Iris pigment epithelial cell (primary cell): Measurements from ENCODE around the gene CDA.

ENCODE experiments used
- DNase-seq: peaks from one replicate; pipeline ENCODE4 v3.0.0-alpha.2; 2011; ENCODE audit warnings: low read depth

Gene CDA

DNA sequence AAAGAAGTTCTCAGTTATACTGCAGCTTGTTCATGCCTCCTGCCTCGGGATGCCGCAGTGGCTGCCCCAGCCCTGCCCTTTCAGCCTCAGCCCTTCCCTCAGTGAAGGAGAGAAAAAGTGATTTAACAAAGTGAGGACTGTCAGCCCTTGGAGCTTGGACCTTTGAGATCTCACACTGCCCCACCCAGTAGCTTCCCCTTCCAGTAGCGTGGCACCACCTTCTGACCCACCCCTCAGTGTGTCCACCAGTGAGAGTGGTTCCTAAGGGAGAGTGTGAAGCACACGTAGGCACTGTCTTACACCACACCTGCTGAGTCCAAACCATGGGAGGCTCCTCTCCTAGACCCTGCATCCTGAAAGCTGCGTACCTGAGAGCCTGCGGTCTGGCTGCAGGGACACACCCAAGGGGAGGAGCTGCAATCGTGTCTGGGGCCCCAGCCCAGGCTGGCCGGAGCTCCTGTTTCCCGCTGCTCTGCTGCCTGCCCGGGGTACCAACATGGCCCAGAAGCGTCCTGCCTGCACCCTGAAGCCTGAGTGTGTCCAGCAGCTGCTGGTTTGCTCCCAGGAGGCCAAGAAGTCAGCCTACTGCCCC is at the start of gene CDA:
CDA (plus strand) TSS at position 464 of the 592 bp plus-strand sequence; CDS start at position 497, 33 bp downstream.
- no peak for DNase-seq

DNA sequence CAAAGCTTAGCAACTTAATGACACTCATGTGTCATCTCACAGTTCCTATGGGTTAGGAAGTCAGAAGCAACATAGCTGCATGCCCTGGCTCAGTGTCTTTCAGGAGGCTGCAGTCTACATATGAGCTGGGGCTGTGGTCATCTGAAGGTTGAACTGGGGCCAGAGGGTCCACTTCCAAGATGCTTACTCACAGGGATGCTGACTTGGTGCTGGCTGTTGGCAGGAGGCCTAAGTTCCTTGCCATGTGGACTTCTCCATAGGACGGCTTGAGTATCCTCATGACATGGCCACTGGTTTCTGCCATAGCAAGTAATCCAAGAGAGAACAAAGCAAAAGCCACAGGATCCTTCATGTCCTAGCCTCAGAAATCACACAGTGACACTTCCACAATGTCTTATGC is 48.6 kb upstream of the CDA start:
- peak; percentile 27 for DNase-seq

DNA sequence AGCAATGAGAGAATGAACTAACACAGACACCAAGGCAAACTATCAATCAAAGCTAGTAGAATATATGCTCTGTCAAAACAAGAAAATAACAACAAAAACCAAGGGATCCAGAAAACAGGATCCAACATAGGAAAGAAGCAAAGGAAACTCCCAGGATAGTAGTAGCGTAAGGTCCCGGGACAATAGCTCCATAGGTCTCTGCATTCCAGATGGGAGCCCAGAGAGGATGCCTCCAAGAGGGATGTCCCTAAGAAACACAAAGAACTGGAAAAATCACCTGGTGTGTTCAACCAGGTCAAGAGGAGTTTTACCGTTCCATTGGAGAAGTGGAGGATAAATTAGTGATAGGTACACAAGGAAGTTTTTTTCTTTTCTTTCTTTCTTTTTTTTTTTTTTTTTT is 42.3 kb upstream of the CDA start:
- no peak for DNase-seq

DNA sequence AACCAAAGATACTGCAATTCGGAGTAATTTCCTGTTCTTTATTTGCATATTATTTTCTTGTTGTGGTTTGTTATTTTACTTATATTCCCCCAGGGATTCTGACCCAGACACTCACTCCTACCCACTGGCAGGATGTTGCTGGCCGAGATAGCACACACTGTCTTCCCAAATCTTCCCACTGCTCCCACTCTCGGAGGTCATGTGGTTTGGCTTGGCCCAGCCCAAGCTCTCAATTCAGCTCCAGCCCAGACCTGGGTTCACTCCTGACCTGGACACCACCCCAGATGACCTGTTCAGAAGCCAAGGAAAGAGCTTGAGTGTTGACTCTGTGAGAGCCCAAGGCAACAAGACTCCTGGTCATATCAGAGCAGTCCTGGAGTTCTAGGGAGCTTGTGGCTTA is 37.7 kb upstream of the CDA start:
- no peak for DNase-seq

DNA sequence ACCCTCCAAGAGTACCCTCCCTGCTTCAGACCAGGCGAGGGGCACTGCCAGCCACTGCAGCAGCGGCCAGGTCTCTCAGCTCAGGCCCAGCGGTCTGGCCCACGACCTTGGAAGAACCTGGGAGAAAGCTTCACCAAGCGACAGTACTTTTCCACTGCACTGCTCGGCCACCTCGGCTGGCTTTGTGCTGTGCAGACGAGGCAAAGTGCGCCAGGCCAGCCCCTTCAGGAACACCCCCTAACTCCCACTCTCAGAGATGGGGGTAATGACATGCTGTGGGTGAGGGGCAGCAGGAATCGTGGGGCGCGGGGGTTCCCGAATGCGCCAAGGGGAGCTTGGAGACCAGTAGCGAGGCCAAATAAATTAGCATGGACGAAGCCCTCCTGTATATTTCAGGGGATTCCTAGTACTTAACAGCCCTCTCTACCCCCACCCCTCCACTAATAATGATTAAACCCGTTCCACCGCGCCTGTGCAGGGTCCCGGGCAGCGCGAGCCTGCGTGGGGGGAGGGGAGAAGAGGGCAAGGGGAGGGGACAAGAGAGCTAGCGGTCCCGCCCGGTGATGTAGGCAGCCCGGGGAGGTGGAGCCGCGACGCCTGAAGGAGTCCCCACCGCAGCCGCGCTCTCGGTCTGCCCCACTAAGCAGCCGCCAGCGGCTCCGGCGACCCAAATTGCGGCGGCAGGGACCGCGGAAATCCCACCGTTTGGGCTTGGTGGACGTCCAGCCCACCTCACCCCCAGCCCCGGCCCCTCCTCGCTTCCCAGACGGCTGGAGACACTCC is 36.8 kb upstream of the CDA start, which contains the start of gene FAM43B:
FAM43B (plus strand) TSS at position 629 of the 783 bp plus-strand sequence. CDS start 401 bp downstream, outside the sequence.
- DNase-seq: peak; percentile 17

DNA sequence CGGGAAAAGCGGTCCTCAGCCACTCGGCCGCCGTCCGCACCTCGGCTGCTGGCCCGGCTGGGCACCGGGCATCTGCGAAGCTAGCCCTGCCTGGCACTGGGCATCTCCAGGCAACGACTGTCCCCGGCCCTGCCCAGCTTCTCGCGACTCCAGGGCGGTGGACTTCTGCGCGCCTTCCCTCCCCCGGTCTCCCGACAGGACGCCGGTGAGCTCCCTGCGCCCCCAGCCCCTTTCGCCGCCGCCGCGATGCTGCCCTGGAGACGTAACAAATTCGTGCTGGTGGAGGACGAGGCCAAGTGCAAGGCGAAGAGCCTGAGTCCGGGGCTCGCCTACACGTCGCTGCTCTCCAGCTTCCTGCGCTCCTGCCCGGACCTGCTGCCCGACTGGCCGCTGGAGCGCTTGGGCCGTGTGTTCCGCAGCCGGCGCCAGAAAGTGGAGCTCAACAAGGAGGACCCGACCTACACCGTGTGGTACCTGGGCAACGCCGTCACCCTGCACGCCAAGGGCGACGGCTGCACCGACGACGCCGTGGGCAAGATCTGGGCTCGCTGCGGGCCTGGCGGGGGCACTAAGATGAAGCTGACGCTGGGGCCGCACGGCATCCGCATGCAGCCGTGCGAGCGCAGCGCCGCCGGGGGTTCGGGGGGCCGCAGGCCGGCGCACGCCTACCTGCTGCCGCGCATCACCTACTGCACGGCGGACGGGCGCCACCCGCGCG is 36.0 kb upstream of the CDA start:
- DNase-seq: peak; percentile 49

DNA sequence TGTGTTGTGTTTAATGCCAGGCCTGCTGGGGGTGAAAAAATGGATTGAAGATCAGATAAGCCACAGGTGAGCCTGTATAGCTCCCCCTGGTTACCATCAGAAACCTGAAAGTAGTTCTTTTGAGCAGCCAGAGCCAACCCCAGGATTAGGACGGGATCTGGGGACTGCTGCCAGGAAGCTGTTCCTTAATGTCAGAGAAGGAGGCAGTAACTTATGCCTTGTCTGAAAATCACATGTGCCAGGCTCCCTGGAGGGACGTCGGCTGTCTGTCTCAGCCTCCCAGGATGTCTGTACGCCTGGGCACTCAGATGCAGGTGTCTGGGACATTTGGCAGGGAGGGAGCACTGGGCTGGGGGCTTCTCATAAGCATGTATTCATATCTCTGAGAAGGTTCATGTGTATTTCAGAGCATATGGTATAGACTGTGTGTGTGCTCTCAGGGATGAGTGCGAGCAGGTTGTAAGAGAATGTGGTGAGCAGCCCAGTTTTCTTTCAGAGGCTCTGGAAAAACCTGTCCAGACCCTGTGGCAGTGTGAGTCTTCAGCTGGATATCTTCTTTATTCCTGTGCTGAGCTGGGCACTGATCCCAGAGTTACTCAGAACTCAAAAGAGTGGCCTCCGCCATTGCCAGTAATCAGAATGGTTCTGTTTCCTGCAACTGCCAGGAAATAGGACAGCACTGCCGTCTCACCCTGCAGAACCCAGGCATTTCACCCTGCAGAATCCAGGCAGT is 33.7 kb upstream of the CDA start:
- DNase-seq: no peak

DNA sequence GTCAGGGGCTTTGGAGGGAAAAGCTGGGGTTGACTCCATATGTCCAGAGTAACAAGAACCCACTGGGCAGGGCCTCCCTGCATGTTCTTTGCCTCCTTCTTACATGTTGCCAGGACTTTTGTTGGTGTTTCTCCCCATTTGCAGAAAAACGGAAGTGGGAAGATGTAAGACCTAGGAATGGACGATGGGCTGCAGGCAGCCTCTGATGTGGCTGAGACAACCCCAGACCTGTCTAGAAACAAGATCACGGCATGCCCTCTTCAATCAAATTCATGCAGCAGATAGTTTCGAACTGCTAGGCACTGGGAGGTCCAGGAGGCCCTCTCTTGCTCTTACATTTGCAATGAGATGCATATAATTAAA is 33.2 kb upstream of the CDA start:
- DNase-seq: no peak

DNA sequence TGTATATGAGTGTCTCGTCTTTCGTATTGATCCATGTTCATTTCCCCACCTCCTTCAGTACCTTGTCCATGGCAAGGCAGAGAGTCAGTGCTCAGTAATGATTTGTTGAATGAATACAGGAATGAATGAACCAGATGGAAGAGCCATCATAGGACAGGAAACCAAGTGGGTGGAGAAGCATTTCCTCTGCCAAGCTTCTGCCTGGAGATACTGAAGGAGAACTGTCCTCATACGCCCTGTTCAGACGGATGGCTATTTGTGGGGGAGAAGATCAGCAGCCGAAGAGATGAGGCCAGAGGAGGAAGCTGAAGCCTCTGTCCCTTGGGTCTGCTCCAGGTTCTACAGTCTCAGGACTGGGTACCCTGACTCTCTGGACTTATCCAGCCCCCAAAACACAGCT is 30.7 kb upstream of the CDA start:
- no peak for DNase-seq

DNA sequence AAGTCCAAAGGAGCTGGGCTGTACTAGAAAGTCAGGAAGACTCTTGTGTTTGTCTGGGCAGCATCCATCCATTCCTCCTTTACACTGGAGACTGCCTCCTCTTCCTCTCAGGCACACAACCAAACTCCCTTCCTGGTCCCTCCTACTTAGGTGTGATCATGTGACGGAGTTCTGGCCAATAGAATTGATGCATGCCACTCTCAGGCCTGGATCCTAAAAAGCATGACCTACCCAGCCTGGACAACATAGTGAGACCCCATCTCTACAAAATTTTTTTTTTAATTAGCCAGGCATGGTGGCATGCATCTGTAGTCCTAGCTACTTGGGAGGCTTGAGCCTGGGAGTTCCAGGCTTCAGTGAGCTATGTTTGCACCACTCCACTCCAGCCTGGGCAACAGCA is 27.9 kb upstream of the CDA start:
- DNase-seq: no peak

DNA sequence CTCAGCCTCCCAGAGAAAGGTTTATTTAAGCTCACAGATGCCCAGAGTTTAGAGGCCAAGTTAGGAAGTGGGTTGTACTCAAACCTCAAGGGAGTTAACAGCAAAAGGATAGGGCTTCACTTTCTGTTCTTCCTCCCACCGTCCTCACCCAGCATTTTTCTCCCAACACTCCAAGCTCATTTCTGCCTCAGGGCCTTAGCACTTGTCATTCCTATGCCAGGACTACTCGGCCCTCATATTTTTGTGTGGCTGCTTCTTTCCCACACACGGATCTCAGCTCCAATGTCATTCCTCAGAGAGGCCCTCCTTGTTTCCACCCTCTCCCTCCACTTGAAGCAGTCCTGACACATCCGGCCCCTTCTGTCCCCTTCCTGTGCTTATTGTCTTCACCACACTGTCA is 23.7 kb upstream of the CDA start:
- no peak for DNase-seq

DNA sequence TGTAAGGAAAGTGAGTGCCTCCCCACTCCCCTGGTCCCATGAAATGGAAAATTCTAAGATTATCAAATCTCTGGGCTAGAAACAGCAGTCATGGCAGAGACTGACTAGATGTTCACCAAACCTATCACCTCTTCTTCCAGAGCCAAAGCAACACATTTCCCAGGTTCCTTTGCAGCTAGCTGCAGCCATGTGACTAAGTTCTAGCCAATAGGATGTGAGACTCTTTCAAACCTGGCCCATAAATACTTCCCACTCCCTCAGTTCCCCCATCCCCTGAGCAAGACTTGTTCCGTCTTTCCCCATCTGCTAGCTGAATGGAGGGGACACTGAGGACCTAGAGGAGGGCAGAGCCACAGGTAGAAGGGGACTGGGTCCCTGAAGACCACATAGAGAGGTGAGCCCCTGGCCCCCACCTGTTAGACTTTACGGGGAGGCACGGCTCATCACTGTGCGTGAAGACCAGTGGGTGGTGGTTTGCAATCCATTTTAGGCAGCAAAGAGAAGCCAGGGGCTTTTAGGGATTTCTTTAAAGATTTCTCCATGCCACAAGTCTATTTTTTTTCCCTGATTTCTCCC is 19.3 kb upstream of the CDA start:
- no peak for DNase-seq

DNA sequence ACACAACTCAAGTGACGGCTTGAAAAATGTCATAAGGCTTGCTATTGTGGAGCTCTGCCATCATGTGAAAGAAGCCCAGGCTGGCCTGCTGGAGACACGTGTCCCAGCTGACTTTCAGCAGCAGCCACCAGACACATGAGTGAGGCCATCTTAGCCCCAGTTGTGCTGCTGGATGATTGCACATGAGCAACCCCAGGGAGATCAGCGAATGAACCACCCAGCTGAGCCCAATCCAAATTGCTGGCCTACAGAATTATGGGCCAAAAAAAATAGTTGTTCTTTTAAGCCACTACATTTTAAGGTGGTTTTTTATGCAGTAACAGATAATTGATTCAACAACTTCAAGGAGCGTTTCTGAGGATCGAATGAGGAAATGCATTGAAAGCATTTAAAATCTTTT is 17.5 kb upstream of the CDA start:
- DNase-seq: no peak

DNA sequence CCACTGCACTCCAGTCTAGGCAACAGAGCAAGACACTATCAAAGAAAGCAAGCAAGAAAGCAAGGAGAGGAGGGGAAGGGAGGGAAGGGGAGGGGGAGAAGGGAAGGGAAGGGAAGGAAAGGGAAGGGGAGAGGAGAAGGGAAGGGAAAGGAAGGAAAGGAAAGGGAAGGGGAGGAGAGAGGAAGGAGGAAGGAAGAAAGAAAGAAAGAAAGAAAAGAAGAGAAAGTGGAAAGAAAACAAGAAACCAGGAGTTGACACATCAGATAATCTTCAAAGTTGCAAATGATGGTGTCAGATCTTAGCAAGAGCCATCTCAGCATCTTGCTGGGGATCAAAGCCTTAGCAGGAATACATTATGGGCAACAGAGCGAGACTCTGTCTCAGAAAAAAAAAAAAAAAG is 14.9 kb upstream of the CDA start:
- DNase-seq: no peak

DNA sequence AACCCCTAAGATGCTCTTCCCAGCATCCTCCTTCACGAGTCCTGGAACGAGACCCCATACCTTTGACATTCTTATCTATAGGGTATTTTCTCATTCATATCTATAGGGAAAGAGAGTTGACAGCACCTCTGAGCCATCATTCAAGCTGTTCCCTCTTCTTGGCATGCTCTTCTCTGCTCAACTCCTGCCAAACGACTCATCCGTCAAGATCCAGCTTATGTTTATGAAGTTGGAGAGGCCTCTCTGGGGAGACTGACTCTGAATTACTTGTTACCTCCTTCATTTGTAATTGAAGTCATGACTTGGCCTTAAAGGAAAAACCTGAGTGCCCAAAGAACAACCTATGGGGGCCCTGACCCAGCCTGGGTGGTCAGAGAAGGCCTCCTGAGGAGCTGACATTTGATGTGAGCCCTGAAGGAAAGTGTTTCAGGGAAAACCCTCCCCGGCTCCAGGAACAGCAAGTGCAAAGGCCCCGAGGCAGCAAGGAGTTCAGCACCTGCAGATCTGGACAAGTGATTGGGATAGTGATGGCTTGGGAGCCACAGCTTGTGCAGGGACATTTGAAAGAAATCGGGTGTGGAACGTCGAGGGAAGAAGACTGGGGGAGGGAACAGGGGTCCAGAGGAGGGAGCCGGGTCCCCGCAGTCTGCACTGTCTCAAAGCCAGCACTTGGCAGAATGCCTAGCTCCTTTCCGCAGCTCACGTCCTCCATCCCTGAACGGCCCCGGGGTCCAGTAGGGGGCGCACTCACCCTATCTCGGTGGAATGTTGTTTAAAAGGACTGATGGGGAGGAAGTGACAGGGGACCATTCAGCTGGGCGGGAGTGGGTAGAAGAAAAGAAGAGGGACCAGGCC is 14.0 kb upstream of the CDA start:
- peak; percentile 75 for DNase-seq

DNA sequence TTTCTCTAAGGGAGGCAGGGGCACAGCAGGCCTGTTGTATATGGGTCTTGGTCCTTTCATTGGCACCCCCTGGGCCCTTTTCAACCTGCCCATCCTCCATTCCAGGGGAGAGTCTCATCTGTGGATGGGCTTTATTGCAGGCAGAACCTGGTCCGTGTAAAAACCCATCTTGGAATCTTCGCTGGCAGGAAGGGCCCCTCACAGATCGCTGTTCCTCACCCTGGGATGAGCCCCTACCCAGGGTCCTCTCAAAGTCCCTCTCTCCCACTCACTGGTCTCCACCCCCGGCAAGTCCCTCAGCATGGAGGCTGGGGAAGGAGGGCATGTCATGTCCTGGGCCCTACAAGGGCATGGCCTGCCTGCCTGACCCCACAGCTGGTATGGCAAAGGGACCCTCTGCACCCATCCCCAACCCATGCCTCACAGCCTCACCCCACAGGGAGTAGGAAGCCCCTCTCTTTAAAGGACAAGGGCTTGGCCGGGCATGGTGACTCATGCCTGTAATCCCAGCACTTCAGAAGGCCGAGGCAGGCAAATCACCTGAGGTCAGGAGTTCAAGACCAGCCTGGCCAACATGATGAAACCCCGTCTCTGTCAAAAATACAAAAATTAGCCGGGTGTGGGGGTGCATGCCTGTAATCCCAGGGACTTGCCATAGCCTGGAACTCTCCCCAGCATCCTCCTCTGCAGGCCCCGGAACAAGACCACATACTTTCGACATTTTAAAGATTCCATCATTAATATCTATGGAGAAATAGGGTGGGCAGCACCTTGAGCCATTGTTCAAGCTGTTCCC is 13.2 kb upstream of the CDA start:
- no peak for DNase-seq

DNA sequence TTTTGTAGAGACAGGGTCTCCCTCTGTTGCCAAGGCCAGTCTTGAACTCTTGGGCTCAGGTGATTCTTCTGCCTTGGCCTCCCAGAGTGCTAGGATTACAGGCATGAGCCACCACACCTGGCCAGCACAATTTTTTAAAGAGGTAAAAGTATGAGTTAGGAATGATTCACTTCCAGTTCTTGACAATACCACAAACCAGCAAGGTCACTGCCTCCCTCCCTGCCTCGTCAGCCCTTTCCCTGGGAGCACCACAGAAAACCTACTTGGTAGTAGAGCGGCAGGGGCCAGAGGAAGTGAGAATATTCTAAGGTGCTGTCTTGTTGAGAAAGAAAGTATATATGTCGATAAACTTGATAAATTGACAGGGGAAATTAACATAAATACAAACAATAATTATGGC is 10.8 kb upstream of the CDA start:
- DNase-seq: no peak

DNA sequence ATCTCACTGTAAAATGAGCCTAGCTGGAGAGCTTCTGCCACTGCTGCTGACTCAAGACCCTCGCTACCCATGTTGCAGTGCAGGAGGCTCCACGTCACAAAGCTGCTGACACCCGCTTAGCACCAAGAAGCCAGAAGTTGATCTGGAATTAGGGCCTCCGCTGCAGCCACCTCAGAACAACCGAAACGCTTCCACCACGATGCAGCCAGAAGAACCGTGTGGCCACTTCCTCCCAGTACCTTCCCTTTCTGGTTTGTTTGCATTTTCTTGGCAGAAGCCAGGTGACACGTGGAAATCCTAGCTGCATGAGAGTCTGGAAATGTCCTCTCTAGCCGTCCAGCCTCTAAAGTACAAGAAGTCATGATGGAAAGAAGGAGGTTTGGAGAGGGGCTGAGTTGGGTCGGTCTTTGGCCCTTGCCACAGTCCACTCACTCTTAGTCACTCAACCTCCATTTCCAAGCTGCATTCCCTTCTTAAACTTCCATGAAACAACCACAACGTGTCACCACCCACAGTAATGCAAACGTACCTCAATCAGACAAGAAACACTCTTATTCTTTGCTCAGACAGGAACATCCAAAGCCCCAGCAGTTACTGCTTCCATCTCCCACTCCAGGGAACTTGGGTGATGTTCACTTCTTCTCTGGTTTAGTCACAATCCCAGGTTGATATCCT is 10.0 kb upstream of the CDA start:
- no peak for DNase-seq

DNA sequence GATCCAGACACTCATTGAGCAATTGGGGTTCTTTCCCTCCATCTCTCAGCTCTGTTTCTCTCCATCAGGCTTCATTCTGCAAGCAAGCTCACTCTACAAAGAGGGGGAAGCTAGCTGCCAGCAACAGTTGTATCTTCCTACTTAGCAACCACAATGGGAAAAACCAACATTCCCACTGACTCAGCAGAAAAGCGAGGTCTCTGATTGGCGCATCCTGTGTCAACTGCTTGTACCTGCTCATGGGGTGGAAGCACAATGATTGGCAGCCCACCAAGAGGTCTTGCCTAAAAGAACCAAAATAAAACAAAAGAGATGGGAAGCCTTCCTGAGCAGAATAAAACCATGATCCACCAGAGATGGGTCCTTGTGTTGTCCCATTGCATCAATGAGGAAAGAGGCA is 4.0 kb upstream of the CDA start:
- DNase-seq: no peak
